Measurements from ENCODE around the gene GBE1.
"Not testable (repeated sequence)": the region's sequence is repeated elsewhere in the genome, so short reads cannot be mapped to it uniquely, and the experiment has no call there.

GBE1 gene

GRCh38 chr3:81769299-81769698, 7.9 kb upstream of the GBE1 start:
- no peak overlapping the region for H3K9ac ChIP-seq (ENCODE audit: low read length)
- no peaks in the 10 kb centered on the region for H3K27me3 ChIP-seq (ENCODE audit: control insufficient read depth, insufficient read depth, low read length)
- H3K4me1 ChIP-seq (ENCODE audit: control insufficient read depth, insufficient read depth, low read length), result no peaks in the 10 kb centered on the region
- no peaks in the 10 kb centered on the region for H3K36me3 ChIP-seq (ENCODE audit: control insufficient read depth, insufficient read depth, low read length)
- no peak overlapping the region for H3K4me3 ChIP-seq (ENCODE audit: low read length)
- no peaks in the 10 kb centered on the region for H3K9me3 ChIP-seq (ENCODE audit: control insufficient read depth, low read length)

- not testable (repeated sequence) for H3K36me3 ChIP-seq (ENCODE audit: control insufficient read depth, insufficient read depth, low read length); H3K9ac ChIP-seq (ENCODE audit: low read length); H3K27me3 ChIP-seq (ENCODE audit: control insufficient read depth, insufficient read depth, low read length); H3K4me1 ChIP-seq (ENCODE audit: control insufficient read depth, insufficient read depth, low read length); H3K4me3 ChIP-seq (ENCODE audit: low read length); H3K9me3 ChIP-seq (ENCODE audit: control insufficient read depth, low read length)
Observed at GRCh38 chr3:81767250-81767859, 5.9 kb upstream of the GBE1 start.

DNA sequence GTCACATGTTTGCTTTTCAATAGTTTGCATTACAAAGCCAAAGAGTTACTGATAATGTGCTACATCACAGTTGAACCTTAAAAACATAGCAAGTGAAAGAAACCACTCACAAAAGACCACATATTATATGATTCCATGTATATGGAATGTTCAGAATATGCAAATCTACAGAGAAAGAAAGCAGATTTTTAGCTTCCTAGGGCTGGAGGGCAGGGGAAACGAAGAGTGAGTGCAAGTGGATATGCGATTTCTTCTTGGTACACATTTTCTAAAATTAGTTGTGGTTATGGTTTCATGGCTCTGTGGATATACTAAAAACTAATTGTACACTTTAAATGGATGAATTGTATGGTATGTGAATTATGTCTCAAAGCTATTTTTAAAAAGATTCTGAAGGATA, 4.0 kb upstream of the GBE1 start:
- Histone ChIP-seq H3K9me3 (ENCODE audit: control insufficient read depth, low read length) (no peaks in the 10 kb centered on the region), H3K27me3 (ENCODE audit: control insufficient read depth, insufficient read depth, low read length) (no peaks in the 10 kb centered on the region), H3K36me3 (ENCODE audit: control insufficient read depth, insufficient read depth, low read length) (no peaks in the 10 kb centered on the region), H3K4me1 (ENCODE audit: control insufficient read depth, insufficient read depth, low read length) (peaks cover 5% of the 10 kb centered on the region), H3K9ac (ENCODE audit: low read length) (no peak overlapping the region), H3K4me3 (ENCODE audit: low read length) (no peak overlapping the region)

GRCh38 chr3:81764665-81765064, 3.2 kb upstream of the GBE1 start:
- H3K9me3 ChIP-seq (ENCODE audit: control insufficient read depth, low read length), result no peaks in the 10 kb centered on the region
- H3K9ac ChIP-seq (ENCODE audit: low read length), result no peak overlapping the region
- H3K4me3 ChIP-seq (ENCODE audit: low read length), result no peak overlapping the region
- H3K36me3 ChIP-seq (ENCODE audit: control insufficient read depth, insufficient read depth, low read length), result no peaks in the 10 kb centered on the region
- no peaks in the 10 kb centered on the region for H3K27me3 ChIP-seq (ENCODE audit: control insufficient read depth, insufficient read depth, low read length)
- peaks cover 5% of the 10 kb centered on the region for H3K4me1 ChIP-seq (ENCODE audit: control insufficient read depth, insufficient read depth, low read length)

- H3K27me3 ChIP-seq (ENCODE audit: control insufficient read depth, insufficient read depth, low read length), result no peaks in the 10 kb centered on the region
- no peak overlapping the region for H3K4me3 ChIP-seq (ENCODE audit: low read length)
- peaks cover 5% of the 10 kb centered on the region for H3K4me1 ChIP-seq (ENCODE audit: control insufficient read depth, insufficient read depth, low read length)
- H3K36me3 ChIP-seq (ENCODE audit: control insufficient read depth, insufficient read depth, low read length), result no peaks in the 10 kb centered on the region
- H3K9ac ChIP-seq (ENCODE audit: low read length), result no peak overlapping the region
- no peaks in the 10 kb centered on the region for H3K9me3 ChIP-seq (ENCODE audit: control insufficient read depth, low read length)
Observed at GRCh38 chr3:81764002-81764401, 2.6 kb upstream of the GBE1 start.

DNA sequence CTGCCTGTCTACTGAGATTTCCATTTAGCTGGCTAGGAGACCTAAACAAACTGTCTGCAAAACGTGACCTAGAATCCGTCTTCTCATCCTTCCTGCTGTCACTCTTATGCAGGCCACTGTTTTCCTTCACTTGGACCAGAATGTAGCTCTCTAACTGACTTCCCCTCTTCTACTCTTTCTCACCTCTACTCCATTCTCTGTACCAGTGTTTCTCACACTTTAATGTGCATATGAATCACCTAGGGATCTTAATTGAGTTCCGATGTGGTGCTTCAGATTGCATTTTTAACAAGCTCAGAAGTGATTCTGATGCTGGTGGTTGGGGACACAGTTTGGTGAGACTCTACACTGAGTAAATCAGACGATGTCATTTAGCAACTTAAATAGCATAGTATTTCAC, 1.6 kb upstream of the GBE1 start:
- Histone ChIP-seq H3K36me3 (ENCODE audit: control insufficient read depth, insufficient read depth, low read length) (no peaks in the 10 kb centered on the region), H3K9ac (ENCODE audit: low read length) (no peak overlapping the region), H3K4me1 (ENCODE audit: control insufficient read depth, insufficient read depth, low read length) (peaks cover 5% of the 10 kb centered on the region), H3K4me3 (ENCODE audit: low read length) (no peak overlapping the region), H3K27me3 (ENCODE audit: control insufficient read depth, insufficient read depth, low read length) (no peaks in the 10 kb centered on the region), H3K9me3 (ENCODE audit: control insufficient read depth, low read length) (no peaks in the 10 kb centered on the region)

DNA sequence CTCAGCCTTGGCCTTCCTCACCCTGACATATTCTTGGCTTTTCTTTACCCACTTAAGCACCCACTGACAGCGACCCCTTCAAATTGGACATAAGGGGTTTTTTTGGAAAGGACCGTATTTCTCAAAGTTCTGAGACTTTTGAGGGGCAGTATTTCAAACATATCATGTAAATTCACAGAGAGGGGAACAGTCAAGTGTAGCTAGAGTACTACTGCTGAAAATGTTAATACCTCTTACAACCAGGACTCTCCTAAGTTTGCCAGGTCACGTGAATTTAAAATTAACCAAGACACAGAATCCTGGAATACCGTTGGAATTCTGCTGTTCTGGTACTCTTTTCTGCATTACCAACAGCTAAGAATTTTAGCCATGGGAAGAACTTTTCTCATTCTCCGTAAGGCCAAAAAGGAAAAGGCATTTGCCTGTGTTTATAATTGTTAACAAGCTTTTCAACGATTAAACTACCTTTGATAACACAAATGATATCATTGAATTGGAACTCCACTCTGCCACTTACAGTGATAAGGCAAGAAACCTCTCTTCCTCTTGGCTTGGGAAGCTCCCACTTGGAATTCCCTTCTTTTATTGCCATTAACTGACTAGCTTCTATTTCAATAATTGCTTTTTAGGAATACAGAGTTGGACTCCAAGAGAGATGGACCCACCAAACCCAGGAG, 597 bp upstream of the GBE1 start:
- Histone ChIP-seq H3K36me3 (ENCODE audit: control insufficient read depth, insufficient read depth, low read length) (no peaks in the 10 kb centered on the region), H3K4me1 (ENCODE audit: control insufficient read depth, insufficient read depth, low read length) (peaks cover 5% of the 10 kb centered on the region), H3K9ac (ENCODE audit: low read length) (peak overlapping the region; percentile 93), H3K4me3 (ENCODE audit: low read length) (peak overlapping the region; percentile 48), H3K27me3 (ENCODE audit: control insufficient read depth, insufficient read depth, low read length) (no peaks in the 10 kb centered on the region), H3K9me3 (ENCODE audit: control insufficient read depth, low read length) (no peaks in the 10 kb centered on the region)

DNA sequence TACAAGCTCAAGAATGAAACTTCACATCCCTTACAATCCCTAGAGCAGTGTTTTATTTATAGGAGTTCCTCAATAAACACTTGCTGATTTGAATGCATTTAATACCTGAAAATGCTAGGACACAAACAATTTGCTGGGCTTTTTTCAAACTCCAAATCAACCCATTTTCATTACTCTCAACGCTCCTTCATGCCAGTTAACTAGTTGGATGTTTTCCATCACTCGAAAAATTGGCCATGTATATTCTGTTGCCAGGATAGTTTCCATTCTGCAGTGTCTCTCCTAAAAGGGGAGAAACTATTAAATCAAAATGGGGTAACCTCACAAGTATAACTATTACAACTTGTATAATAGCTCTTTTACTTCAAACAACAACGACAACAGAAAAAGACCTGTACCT, 1.2 kb downstream of the GBE1 start:
- H3K9me3 ChIP-seq (ENCODE audit: control insufficient read depth, low read length), result no peaks in the 10 kb centered on the region
- H3K4me1 ChIP-seq (ENCODE audit: control insufficient read depth, insufficient read depth, low read length), result peaks cover 5% of the 10 kb centered on the region
- H3K9ac ChIP-seq (ENCODE audit: low read length), result peak overlapping the region; percentile 93
- peak overlapping the region; percentile 48 for H3K4me3 ChIP-seq (ENCODE audit: low read length)
- H3K27me3 ChIP-seq (ENCODE audit: control insufficient read depth, insufficient read depth, low read length), result no peaks in the 10 kb centered on the region
- no peaks in the 10 kb centered on the region for H3K36me3 ChIP-seq (ENCODE audit: control insufficient read depth, insufficient read depth, low read length)

DNA sequence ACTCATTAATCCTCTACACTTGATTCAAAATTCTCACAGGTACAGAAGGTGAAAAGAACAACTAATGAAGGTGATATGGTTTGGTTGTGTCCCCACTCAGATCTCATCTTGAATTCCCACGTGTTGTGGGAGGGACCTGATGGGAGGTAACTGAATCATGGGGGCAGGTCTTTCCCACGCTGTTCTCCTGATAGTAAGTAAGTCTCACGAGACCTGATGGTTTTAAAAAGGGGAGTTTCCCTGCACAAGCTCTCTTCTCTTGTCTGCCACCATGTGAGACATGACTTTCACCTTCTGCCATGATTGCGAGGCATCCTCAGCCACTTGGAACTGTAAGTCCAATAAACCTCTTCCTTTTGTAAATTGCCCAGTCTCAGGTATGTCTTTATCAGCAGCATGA, 2.7 kb downstream of the GBE1 start:
- not testable (repeated sequence) for H3K27me3 ChIP-seq (ENCODE audit: control insufficient read depth, insufficient read depth, low read length); H3K4me3 ChIP-seq (ENCODE audit: low read length); H3K9me3 ChIP-seq (ENCODE audit: control insufficient read depth, low read length); H3K4me1 ChIP-seq (ENCODE audit: control insufficient read depth, insufficient read depth, low read length); H3K36me3 ChIP-seq (ENCODE audit: control insufficient read depth, insufficient read depth, low read length); H3K9ac ChIP-seq (ENCODE audit: low read length)

DNA sequence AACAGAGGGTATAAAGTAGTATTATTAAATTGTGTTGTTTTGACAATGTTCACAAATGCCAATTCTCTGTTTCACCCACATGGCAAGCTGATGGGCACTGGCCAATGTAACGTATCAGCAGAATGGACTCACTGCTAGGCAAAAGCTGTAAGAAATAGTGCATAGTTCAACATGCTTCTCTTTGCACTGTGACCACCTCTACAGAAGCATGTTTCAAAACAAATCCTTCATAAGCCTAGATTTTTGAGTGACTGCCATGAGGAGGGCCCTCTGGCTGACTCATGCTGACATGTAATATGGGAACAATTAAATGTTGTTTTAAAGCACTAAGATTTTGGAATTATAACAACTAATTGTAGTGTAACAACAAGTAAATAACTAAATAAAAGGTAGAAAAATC, 3.2 kb downstream of the GBE1 start:
- Histone ChIP-seq H3K9ac (ENCODE audit: low read length) (no peak overlapping the region), H3K9me3 (ENCODE audit: control insufficient read depth, low read length) (no peaks in the 10 kb centered on the region), H3K4me1 (ENCODE audit: control insufficient read depth, insufficient read depth, low read length) (peaks cover 5% of the 10 kb centered on the region), H3K36me3 (ENCODE audit: control insufficient read depth, insufficient read depth, low read length) (no peaks in the 10 kb centered on the region), H3K27me3 (ENCODE audit: control insufficient read depth, insufficient read depth, low read length) (no peaks in the 10 kb centered on the region), H3K4me3 (ENCODE audit: low read length) (no peak overlapping the region)

GRCh38 chr3:81753416-81754027, 7.9 kb downstream of the GBE1 start:
- Histone ChIP-seq H3K4me3 (ENCODE audit: low read length) (no peak overlapping the region), H3K9me3 (ENCODE audit: control insufficient read depth, low read length) (no peaks in the 10 kb centered on the region), H3K27me3 (ENCODE audit: control insufficient read depth, insufficient read depth, low read length) (no peaks in the 10 kb centered on the region), H3K36me3 (ENCODE audit: control insufficient read depth, insufficient read depth, low read length) (no peaks in the 10 kb centered on the region), H3K9ac (ENCODE audit: low read length) (no peak overlapping the region), H3K4me1 (ENCODE audit: control insufficient read depth, insufficient read depth, low read length) (no peaks in the 10 kb centered on the region)

GRCh38 chr3:81752604-81753003, 8.8 kb downstream of the GBE1 start:
- H3K27me3 ChIP-seq (ENCODE audit: control insufficient read depth, insufficient read depth, low read length), result no peaks in the 10 kb centered on the region
- H3K4me1 ChIP-seq (ENCODE audit: control insufficient read depth, insufficient read depth, low read length), result no peaks in the 10 kb centered on the region
- H3K9ac ChIP-seq (ENCODE audit: low read length), result no peak overlapping the region
- H3K36me3 ChIP-seq (ENCODE audit: control insufficient read depth, insufficient read depth, low read length), result no peaks in the 10 kb centered on the region
- no peaks in the 10 kb centered on the region for H3K9me3 ChIP-seq (ENCODE audit: control insufficient read depth, low read length)
- H3K4me3 ChIP-seq (ENCODE audit: low read length), result no peak overlapping the region

Data from mucosa of stomach (tissue), 1 donor.